ENCODE measurements around the gene CYP2C9.

DNA sequence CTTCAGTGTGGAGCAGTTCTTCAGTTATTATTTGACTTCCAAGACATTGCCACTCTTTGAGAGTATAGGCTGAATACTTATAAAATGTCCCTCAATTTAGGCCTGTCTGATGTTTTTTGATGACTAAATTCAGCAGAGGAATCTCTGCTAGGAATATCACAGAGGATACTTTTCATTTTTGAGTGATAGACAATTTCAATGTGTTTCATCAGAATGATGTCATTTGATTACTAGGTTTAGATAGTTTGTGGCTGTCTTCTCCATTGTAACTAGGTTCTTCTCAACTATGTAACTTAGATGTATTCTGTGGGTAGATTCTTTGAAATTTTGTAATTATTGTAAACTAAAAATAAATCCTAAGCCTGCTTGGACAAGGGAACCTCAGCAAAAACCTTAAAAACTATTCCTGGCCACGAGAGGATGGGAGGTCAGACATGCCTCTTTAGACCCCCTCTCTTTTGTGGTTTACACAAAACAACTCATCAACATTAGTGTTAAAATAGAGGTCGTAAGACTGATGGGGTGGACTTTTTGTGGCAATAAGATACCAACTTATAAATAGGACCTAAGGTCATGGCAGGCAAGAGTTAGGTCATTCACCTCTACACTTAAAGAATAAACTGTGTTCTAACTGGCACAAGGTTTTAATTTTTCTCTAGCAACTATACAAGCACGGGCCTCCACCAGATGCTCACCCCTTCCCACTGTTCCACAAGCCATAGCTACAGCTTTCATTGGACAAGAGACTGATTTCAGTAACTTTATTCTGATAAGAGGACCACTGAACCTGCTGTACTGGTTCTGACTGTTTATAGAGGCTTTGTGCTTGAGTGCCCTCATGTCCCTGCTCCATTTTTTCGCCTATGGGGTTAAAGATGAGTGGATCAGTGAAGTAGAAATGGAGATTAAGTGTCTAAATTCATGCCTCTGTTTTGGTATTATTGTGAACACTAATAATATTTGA lies 97.2 kb downstream of the CYP2C9 start:
- TF ChIP-seq, protein P1, sequence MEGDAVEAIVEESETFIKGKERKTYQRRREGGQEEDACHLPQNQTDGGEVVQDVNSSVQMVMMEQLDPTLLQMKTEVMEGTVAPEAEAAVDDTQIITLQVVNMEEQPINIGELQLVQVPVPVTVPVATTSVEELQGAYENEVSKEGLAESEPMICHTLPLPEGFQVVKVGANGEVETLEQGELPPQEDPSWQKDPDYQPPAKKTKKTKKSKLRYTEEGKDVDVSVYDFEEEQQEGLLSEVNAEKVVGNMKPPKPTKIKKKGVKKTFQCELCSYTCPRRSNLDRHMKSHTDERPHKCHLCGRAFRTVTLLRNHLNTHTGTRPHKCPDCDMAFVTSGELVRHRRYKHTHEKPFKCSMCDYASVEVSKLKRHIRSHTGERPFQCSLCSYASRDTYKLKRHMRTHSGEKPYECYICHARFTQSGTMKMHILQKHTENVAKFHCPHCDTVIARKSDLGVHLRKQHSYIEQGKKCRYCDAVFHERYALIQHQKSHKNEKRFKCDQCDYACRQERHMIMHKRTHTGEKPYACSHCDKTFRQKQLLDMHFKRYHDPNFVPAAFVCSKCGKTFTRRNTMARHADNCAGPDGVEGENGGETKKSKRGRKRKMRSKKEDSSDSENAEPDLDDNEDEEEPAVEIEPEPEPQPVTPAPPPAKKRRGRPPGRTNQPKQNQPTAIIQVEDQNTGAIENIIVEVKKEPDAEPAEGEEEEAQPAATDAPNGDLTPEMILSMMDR (IDR thresholded peaks at IDR 0.05 in 8 of 11, conservative IDR thresholded peaks at IDR 0.05 in 3 of 11), result no peak
- no peak for TF ChIP-seq POLR2A (IDR thresholded peaks at IDR 0.05)
